ENCODE results near the gene TLE3.

The TLE3 gene

DNA sequence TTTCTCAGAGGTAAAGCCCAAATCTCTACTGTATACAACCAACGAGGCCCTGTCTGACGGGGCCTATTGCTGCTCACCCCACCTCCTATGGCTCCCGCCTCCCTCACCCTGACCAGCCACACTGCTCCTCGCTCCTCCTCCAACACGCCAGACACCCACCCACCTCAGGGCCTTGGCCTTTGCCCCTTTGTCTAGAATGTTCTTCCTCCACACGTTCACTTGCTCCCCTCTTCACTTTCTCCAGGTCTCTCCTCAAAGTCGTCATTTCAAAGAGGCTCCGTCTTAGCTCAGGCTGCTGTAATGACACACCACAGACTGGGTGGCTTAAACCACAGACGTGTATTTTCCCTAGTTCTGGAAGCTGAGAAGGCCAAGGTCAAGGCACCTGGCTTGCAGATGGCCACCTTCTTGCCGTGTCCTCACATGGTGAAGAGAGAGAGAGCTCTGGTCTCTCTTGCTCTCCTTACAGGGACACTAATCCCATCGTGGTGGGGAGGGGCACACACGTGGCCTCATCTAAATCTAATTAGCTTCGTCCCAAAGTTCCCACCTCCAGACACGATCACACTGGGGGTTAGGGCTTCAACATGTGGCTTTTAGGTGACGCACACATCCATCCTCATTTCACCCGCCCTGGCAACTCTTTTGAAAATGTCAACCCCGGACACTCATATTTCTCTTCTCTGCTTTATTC lies 98.2 kb downstream of the TLE3 start:
- no peak for DNase-seq

DNA sequence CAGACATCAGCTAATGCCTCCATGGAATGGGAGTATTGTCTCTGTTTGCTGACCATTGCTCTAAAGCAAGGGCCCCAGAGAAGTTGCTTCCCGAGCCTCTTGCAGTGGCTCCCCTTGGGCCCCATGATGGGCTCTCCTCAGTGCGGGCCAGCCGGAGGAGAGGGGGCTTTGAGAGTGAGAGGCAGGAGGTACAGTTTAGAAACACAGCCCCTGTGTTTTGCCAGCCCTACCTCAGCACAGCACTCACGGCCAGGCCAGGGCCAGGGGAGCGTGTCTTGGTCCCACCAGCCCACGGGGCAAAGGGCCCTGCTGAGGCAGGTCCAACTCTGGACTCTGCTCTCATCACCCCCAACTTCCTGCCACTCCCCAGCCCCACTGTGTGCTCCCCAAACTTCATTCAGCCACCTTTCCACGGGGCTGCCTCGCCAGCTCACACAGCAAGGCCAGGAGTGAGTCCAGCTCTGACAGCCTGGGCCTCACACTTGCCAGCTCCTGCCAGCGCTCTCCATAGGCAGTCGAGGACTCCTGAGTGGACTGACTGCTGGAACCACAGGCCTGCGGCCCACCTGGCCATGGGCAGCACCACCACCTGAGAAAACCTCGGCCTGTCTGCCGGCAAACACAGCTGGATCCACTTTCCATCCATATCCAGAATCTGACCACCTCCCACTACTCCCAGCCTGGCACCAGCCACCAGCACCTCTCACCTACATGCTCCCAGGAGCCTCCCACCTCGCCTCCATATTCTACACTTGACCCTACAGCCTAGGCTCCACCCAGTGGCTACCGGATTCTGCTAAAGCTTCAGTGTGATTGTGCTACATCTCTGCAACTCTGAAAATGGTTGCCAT lies 99.0 kb downstream of the TLE3 start:
- DNase-seq, result no peak

DNA sequence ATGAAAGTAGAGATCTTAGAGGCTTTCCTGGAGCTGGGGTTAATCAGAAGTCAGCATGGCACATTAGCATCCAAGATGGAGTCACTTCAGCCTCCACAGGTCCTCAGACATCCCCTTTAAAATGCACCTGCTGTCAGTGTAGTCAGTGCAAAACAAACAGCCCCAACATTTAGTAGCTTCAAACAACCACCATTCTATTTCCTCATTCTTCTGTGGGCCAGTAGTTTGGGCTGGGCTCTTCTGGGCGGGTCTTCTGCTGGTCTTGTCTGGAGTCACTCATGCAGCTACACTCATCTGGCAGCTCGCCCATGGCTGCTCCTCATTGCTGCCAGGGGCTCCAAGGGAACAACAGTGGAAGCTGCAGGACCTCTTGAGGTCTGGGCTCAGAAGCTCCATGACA lies 99.9 kb downstream of the TLE3 start:
- no peak for DNase-seq
